ENCODE data around the gene GPRC6A.
A peak's percentile ranks its signal among the peaks of the same experiment; 100 is the strongest.
"Not testable (repeated sequence)": the region's sequence is repeated elsewhere in the genome, so short reads cannot be mapped to it uniquely, and the experiment has no call there.

Gene GPRC6A

GRCh38 chr6:116827561-116828240, 1.2 kb downstream of the GPRC6A start:
- Mint-ChIP-seq H3K27ac (no peak overlapping the region), H3K27me3 (no peaks in the 10 kb centered on the region), H3K9me3 (peaks cover 6 to 16% of the 10 kb centered on the region in 2 donors)

GRCh38 chr6:116816336-116816735, 12.5 kb downstream of the GPRC6A start:
- peaks cover 10 to 13% of the 10 kb centered on the region in 2 donors for H3K9me3 Mint-ChIP-seq
- ATAC-seq, H3K4me1 Mint-ChIP-seq, H3K27me3 Mint-ChIP-seq, H3K4me3 Mint-ChIP-seq, H3K27ac Mint-ChIP-seq, DNase-seq: not testable (repeated sequence)

More at GRCh38 chr6:116827561-116828240, 1.2 kb downstream of the GPRC6A start:
- no peak for ATAC-seq
- Mint-ChIP-seq H3K4me3 (no peak overlapping the region), H3K4me1 (no peaks in the 10 kb centered on the region)
- DNase-seq = no peak

- no peak overlapping the region for H3K27ac Mint-ChIP-seq
- H3K4me3 Mint-ChIP-seq = no peak overlapping the region
- no peaks in the 10 kb centered on the region for H3K4me1 Mint-ChIP-seq
- no peaks in the 10 kb centered on the region for H3K27me3 Mint-ChIP-seq
- peaks cover 14 to 19% of the 10 kb centered on the region in 2 donors for H3K9me3 Mint-ChIP-seq
- ATAC-seq = no peak
- no peak for DNase-seq
Measured at GRCh38 chr6:116812051-116812650, 16.7 kb downstream of the GPRC6A start.

GRCh38 chr6:116801971-116802370, 26.9 kb downstream of the GPRC6A start:
- DNase-seq (no peak), ATAC-seq (no peak)
- no peak overlapping the region for H3K27ac Mint-ChIP-seq
- no peaks in the 10 kb centered on the region for H3K4me1 Mint-ChIP-seq
- H3K27me3 Mint-ChIP-seq = peaks cover 32% of the 10 kb centered on the region
- H3K9me3 Mint-ChIP-seq = no peaks in the 10 kb centered on the region
- H3K4me3 Mint-ChIP-seq = no peak overlapping the region

- H3K9me3 Mint-ChIP-seq = no peaks in the 10 kb centered on the region
- H3K4me3 Mint-ChIP-seq = no peak overlapping the region
- peaks cover 25% of the 10 kb centered on the region for H3K27me3 Mint-ChIP-seq
- no peak overlapping the region for H3K27ac Mint-ChIP-seq
- DNase-seq (no peak), ATAC-seq (no peak)
- H3K4me1 Mint-ChIP-seq = no peaks in the 10 kb centered on the region
Measured at GRCh38 chr6:116799945-116800344, 28.9 kb downstream of the GPRC6A start.

- H3K27me3 Mint-ChIP-seq = peaks cover 14% of the 10 kb centered on the region
- ATAC-seq (no peak), DNase-seq (no peak)
- no peaks in the 10 kb centered on the region for H3K9me3 Mint-ChIP-seq
- H3K27ac Mint-ChIP-seq = no peak overlapping the region
- H3K4me1 Mint-ChIP-seq = no peaks in the 10 kb centered on the region
- no peak overlapping the region for H3K4me3 Mint-ChIP-seq
Measured at GRCh38 chr6:116797585-116797984, 31.3 kb downstream of the GPRC6A start.

- no peak for ATAC-seq
- Mint-ChIP-seq H3K4me1 (no peaks in the 10 kb centered on the region), H3K4me3 (no peak overlapping the region), H3K9me3 (no peaks in the 10 kb centered on the region), H3K27me3 (peaks cover 4% of the 10 kb centered on the region), H3K27ac (no peak overlapping the region)
- no peak for DNase-seq
Measured at GRCh38 chr6:116793224-116793623, 35.7 kb downstream of the GPRC6A start.

- H3K9me3 Mint-ChIP-seq = no peaks in the 10 kb centered on the region
- ATAC-seq (no peak), DNase-seq (no peak)
- H3K4me3 Mint-ChIP-seq = no peak overlapping the region
- H3K27ac Mint-ChIP-seq = no peak overlapping the region
- H3K27me3 Mint-ChIP-seq = no peaks in the 10 kb centered on the region
- H3K4me1 Mint-ChIP-seq = no peaks in the 10 kb centered on the region
Measured at GRCh38 chr6:116783852-116784251, 45.0 kb downstream of the GPRC6A start.

GRCh38 chr6:116779573-116780164, 49.2 kb downstream of the GPRC6A start:
- no peak for ATAC-seq
- H3K4me1 Mint-ChIP-seq = no peaks in the 10 kb centered on the region
- H3K4me3 Mint-ChIP-seq = no peak overlapping the region
- H3K27me3 Mint-ChIP-seq = no peaks in the 10 kb centered on the region
- no peak for DNase-seq
- H3K9me3 Mint-ChIP-seq = no peaks in the 10 kb centered on the region
- H3K27ac Mint-ChIP-seq = no peak overlapping the region

- Mint-ChIP-seq H3K9me3 (no peaks in the 10 kb centered on the region), H3K4me1 (no peaks in the 10 kb centered on the region)
- ATAC-seq = no peak
Measured at GRCh38 chr6:116773886-116774285, 55.0 kb downstream of the GPRC6A start.

GRCh38 chr6:116772450-116772849, 56.4 kb downstream of the GPRC6A start:
- DNase-seq (no peak), ATAC-seq (no peak)
- no peaks in the 10 kb centered on the region for H3K4me1 Mint-ChIP-seq
- no peak overlapping the region for H3K27ac Mint-ChIP-seq
- peaks cover 14% of the 10 kb centered on the region for H3K27me3 Mint-ChIP-seq
- no peak overlapping the region for H3K4me3 Mint-ChIP-seq
- no peaks in the 10 kb centered on the region for H3K9me3 Mint-ChIP-seq

More at GRCh38 chr6:116773886-116774285, 55.0 kb downstream of the GPRC6A start:
- H3K27me3 Mint-ChIP-seq = peaks cover 11% of the 10 kb centered on the region
- H3K27ac Mint-ChIP-seq = no peak overlapping the region
- H3K4me3 Mint-ChIP-seq = no peak overlapping the region
- DNase-seq = no peak

GRCh38 chr6:116767715-116768114, 61.2 kb downstream of the GPRC6A start:
- H3K27me3 Mint-ChIP-seq = peaks cover 48% of the 10 kb centered on the region
- no peak for DNase-seq
- no peak for ATAC-seq

GRCh38 chr6:116766506-116767176, 62.2 kb downstream of the GPRC6A start:
- Mint-ChIP-seq H3K4me3 (peak overlapping the region in 1 of 2 donors; percentile 62), H3K27ac (no peak overlapping the region), H3K9me3 (no peaks in the 10 kb centered on the region), H3K27me3 (peaks cover 39% of the 10 kb centered on the region), H3K4me1 (peaks cover 16% of the 10 kb centered on the region)
- DNase-seq (no peak), ATAC-seq (no peak)

More at GRCh38 chr6:116767715-116768114, 61.2 kb downstream of the GPRC6A start:
- no peaks in the 10 kb centered on the region for H3K9me3 Mint-ChIP-seq
- no peak overlapping the region for H3K27ac Mint-ChIP-seq
- no peak overlapping the region for H3K4me3 Mint-ChIP-seq
- H3K4me1 Mint-ChIP-seq = peaks cover 16% of the 10 kb centered on the region

GRCh38 chr6:116764961-116765841, 63.7 kb downstream of the GPRC6A start, which contains the start of gene FAM162B:
Gene FAM162B, minus strand, starts transcription at chr6:116765719. Its CDS starts 143 bp downstream, at chr6:116765576.
- peak within 1 kb of the TSS; percentile 22 to 81 for H3K27ac Mint-ChIP-seq
- H3K27me3 Mint-ChIP-seq = peaks cover 39% of the 10 kb centered on the region
- DNase-seq (peak; percentile 13 to 26), ATAC-seq (peak; percentile 71)
- H3K4me3 Mint-ChIP-seq = peak within 1 kb of the TSS; percentile 63 to 81
- H3K9me3 Mint-ChIP-seq = no peaks in the 10 kb centered on the region
- H3K4me1 Mint-ChIP-seq = peaks cover 16% of the 10 kb centered on the region

- no peak for DNase-seq
- peaks cover 16% of the 10 kb centered on the region for H3K4me1 Mint-ChIP-seq
- ATAC-seq = no peak
- peak overlapping the region; percentile 63 to 81 for H3K4me3 Mint-ChIP-seq
- H3K27ac Mint-ChIP-seq = peak overlapping the region in 1 of 2 donors; percentile 22
- H3K9me3 Mint-ChIP-seq = no peaks in the 10 kb centered on the region
- peaks cover 44% of the 10 kb centered on the region for H3K27me3 Mint-ChIP-seq
Measured at GRCh38 chr6:116764629-116764960, 64.3 kb downstream of the GPRC6A start.
